SK-N-SH (cell line): ENCODE results near the gene OCIAD2. TPM values are rescaled to one million over a fixed set of nuclear protein-coding genes. Genes with fewer than 3 reads are reported as not detected.

Experiments used
- CTCF ChIA-PET: fragments of 300-600, 350-600 bp; formaldehyde crosslinking; extraction: SDS; loops from one replicate; lab custom pipeline; 2021; lab: Yijun Ruan, JAX
- POLR2A ChIA-PET: fragments of 350-600 bp; sonication (Branson Sonifier 250); formaldehyde crosslinking; extraction: SDS; loops from one replicate; lab custom pipeline; 2020; ENCODE audit warnings: antibody characterized with exemption, inconsistent platforms; lab: Yijun Ruan, JAX
- DNase-seq: peaks from one replicate; pipeline ENCODE4 v3.0.0; 2012
- H2AFZ ChIP-seq: fragments of 200-600 bp; sonication (generic); 2 replicates; pipeline ENCODE4 v1.8.1; 2016; ENCODE audit warnings: antibody characterized with exemption, mild to moderate bottlenecking, low read depth
- H3F3A ChIP-seq: fragments of 200-600 bp; sonication (generic); replicated peaks from 2 replicates; pipeline ENCODE3; 2016; ENCODE audit warnings: antibody characterized with exemption, mild to moderate bottlenecking; ENCODE audit not compliant: insufficient read depth
- H3K27ac ChIP-seq, 2 experiments: fragments of 200-500 bp in 1 of 2; fragments of 200-600 bp in 1 of 2; sonication (Bioruptor generic) in 1 of 2; sonication (generic), shearing (Covaris generic) in 1 of 2; 2 replicates each; pipeline versions ENCODE4 v1.5.1 to v1.6.1; 2014 to 2016; ENCODE audit warnings: low read depth in 2 of 2, inconsistent platforms in 1 of 2, low read length in 1 of 2, mild to moderate bottlenecking in 1 of 2, mixed read lengths in 1 of 2
- H3K27me3 ChIP-seq: fragments of 200-600 bp; sonication (generic), shearing (Covaris generic); 2 replicates; pipeline ENCODE4 v1.6.1; 2016; ENCODE audit warnings: mixed run types; ENCODE audit not compliant: insufficient read depth
- H3K36me3 ChIP-seq, 2 experiments: fragments of 200-500 bp in 1 of 2; fragments of 200-600 bp in 1 of 2; sonication (Bioruptor generic) in 1 of 2; sonication (generic) in 1 of 2; replicated peaks in 1 of 2; 2 replicates each; pipeline versions ENCODE3 to v1.5.1; 2014 to 2016; ENCODE audit warnings: low read length in 1 of 2, mild to moderate bottlenecking in 1 of 2; ENCODE audit not compliant: insufficient read depth in 2 of 2, control insufficient read depth in 1 of 2
- H3K4me1 ChIP-seq, 2 experiments: fragments of 200-500 bp in 1 of 2; fragments of 200-600 bp in 1 of 2; sonication (Bioruptor generic) in 1 of 2; sonication (generic), shearing (Covaris generic) in 1 of 2; 2 replicates each; pipeline versions ENCODE4 v1.5.1 to v1.6.1; 2014 to 2016; ENCODE audit warnings: low read depth in 1 of 2, low read length in 1 of 2, mixed run types in 1 of 2; ENCODE audit not compliant: insufficient read depth in 2 of 2, control insufficient read depth in 1 of 2
- H3K4me2 ChIP-seq: fragments of 200-600 bp; sonication (generic), shearing (Covaris generic); 2 replicates; pipeline ENCODE4 v1.6.1; 2017; ENCODE audit warnings: mixed run types
- H3K4me3 ChIP-seq, 2 experiments: fragments of 200-500 bp in 1 of 2; fragments of 200-600 bp in 1 of 2; sonication (Bioruptor generic) in 1 of 2; sonication (generic), shearing (Covaris generic) in 1 of 2; 2 replicates each; pipeline versions ENCODE4 v1.5.1 to v1.8.1; 2014 to 2016; ENCODE audit warnings: low read depth in 2 of 2, inconsistent platforms in 1 of 2, low read length in 1 of 2, mild to moderate bottlenecking in 1 of 2, mixed read lengths in 1 of 2, moderate library complexity in 1 of 2
- H3K79me2 ChIP-seq: fragments of 200-600 bp; sonication (generic); 2 replicates; pipeline ENCODE4 v1.8.1; 2017; ENCODE audit warnings: mild to moderate bottlenecking; ENCODE audit not compliant: insufficient read depth
- H3K9ac ChIP-seq: fragments of 200-600 bp; sonication (generic); 2 replicates; pipeline ENCODE4 v1.6.1; 2017; ENCODE audit warnings: mixed run types
- H3K9me2 ChIP-seq: fragments of 200-600 bp; sonication (generic); 2 replicates; pipeline ENCODE4 v1.6.1; 2017; ENCODE audit warnings: mixed run types
- H3K9me3 ChIP-seq: fragments of 200-600 bp; sonication (generic); 2 replicates; pipeline ENCODE4 v1.6.1; 2017; ENCODE audit warnings: mixed run types, mild to moderate bottlenecking, moderate library complexity
- H4K20me1 ChIP-seq: fragments of 200-600 bp; sonication (generic); 2 replicates; pipeline ENCODE4 v1.6.1; 2017; ENCODE audit warnings: mild to moderate bottlenecking, mixed run types; ENCODE audit not compliant: insufficient read depth
- ELF1 ChIP-seq: IDR thresholded peaks from 2 replicates; pipeline ENCODE4 v1.4.0; 2012
- EP300 ChIP-seq, 2 experiments: IDR thresholded peaks; 2 replicates each; pipeline versions ENCODE4 v1.4.0 to v1.6.1; 2012; ENCODE audit warnings: borderline replicate concordance in 1 of 2, low read depth in 1 of 2, low read length in 1 of 2
- FOSL2 ChIP-seq: IDR thresholded peaks from 2 replicates; pipeline ENCODE4 v1.4.0; 2012; ENCODE audit warnings: low read depth, mild to moderate bottlenecking, moderate library complexity, borderline replicate concordance
- FOXJ3 ChIP-seq: sonication (generic); formaldehyde crosslinking; IDR thresholded peaks from 2 replicates; pipeline ENCODE4 v1.5.1; 2020; ENCODE audit warnings: mild to moderate bottlenecking, missing genetic modification reagents
- GABPA ChIP-seq: IDR thresholded peaks from 2 replicates; pipeline ENCODE4 v1.4.0; 2012; ENCODE audit warnings: low read depth, mild to moderate bottlenecking
- IRF3 ChIP-seq: fragments of 150-350 bp; IDR thresholded peaks from 2 replicates; pipeline ENCODE4 v1.6.1; 2016; ENCODE audit warnings: mild to moderate bottlenecking, low read depth, low read length
- JUND ChIP-seq: IDR thresholded peaks from 2 replicates; pipeline ENCODE4 v1.4.0; 2012
- MAX ChIP-seq: IDR thresholded peaks from 2 replicates; pipeline ENCODE4 v1.4.0; 2012; ENCODE audit warnings: low read depth
- PBX3 ChIP-seq: IDR thresholded peaks from 2 replicates; pipeline ENCODE4; 2012
- RAD21 ChIP-seq: IDR thresholded peaks from 2 replicates; pipeline ENCODE4 v1.6.1; 2012; ENCODE audit warnings: mild to moderate bottlenecking, low read length
- REST ChIP-seq: IDR thresholded peaks from 2 replicates; pipeline ENCODE4 v1.6.1; 2012; ENCODE audit warnings: mild to moderate bottlenecking, low read depth, low read length, moderate library complexity
- SIN3A ChIP-seq: IDR thresholded peaks from 2 replicates; pipeline ENCODE4 v1.6.1; 2012; ENCODE audit warnings: low read depth, mild to moderate bottlenecking, low read length, moderate library complexity, borderline replicate concordance
- TCF12 ChIP-seq: IDR thresholded peaks from 2 replicates; pipeline ENCODE4 v1.4.0; 2012
- YY1 ChIP-seq: IDR thresholded peaks from 2 replicates; pipeline ENCODE4 v1.4.0; 2012; ENCODE audit warnings: low read depth, mild to moderate bottlenecking
- ZBTB33 ChIP-seq: IDR thresholded peaks from 2 replicates; pipeline ENCODE4 v1.4.0; 2012; ENCODE audit warnings: low read depth, borderline replicate concordance
- WGBS: methylation state at CpG from one replicate; pipeline ENCODE4 v1.1.6; 2017; ENCODE audit warnings: low lambda C conversion rate; 5-methylcytosine and 5-hydroxymethylcytosine counted together
- polyA plus RNA-seq, 3 experiments: library from polyadenylated mRNA; depleted of rRNA; stranded (reverse); fragments of >200 nt; gene quantifications; 2 replicates each; pipeline ENCODE4 v1.2.3, GENCODE V29; 2012

The OCIAD2 gene
- polyA plus RNA-seq, 1 of the 3 experiments (the other 2 are of a cell fraction) = 387 TPM

- Histone ChIP-seq H3K79me2 (peaks cover 41% of the 10 kb centered on the region), H3K9me2 (no peaks in the 10 kb centered on the region), H3F3A (peaks cover 24% of the 10 kb centered on the region), H3K4me2 (peak overlapping the region; percentile 56), H3K27ac (peak overlapping the region in 1 of 2 experiments; percentile 73; a peak in 2 of 4 replicates), H3K36me3 (peaks cover 60 to 64% of the 10 kb centered on the region in 2 experiments), H3K9ac (peak overlapping the region; percentile 8; the same call in 1 of the 2 replicates), H3K4me3 (no peak overlapping the region; a peak in 1 of 4 replicates), H3K4me1 (peaks cover 2 to 25% of the 10 kb centered on the region in 2 experiments; a peak in 3 of 4 replicates), H3K27me3 (no peaks in the 10 kb centered on the region), H4K20me1 (no peaks in the 10 kb centered on the region), H3K9me3 (no peaks in the 10 kb centered on the region), H2AFZ (peak overlapping the region; percentile 33)
- no peak for DNase-seq
- ChIA-PET CTCF (no interaction called here), POLR2A (no interaction called here)
- TF ChIP-seq MAX = no peak
- TF ChIP-seq IRF3 = no peak
- no peak for TF ChIP-seq ELF1
- no peak for TF ChIP-seq EP300 (IDR thresholded peaks at IDR 0.05; ENCODE audit: borderline replicate concordance in 1 of 2, low read depth in 1 of 2, low read length in 1 of 2)
- WGBS = 42% methylated on average over 1 of the region's 1 CpG
Observed at GRCh38 chr4:48899432-48899749, 7.2 kb downstream of the OCIAD2 start.

GRCh38 chr4:48898733-48899431, 7.7 kb downstream of the OCIAD2 start:
- Histone ChIP-seq H3K36me3 (peaks cover 59 to 64% of the 10 kb centered on the region in 2 experiments), H4K20me1 (no peaks in the 10 kb centered on the region), H3K9me3 (no peaks in the 10 kb centered on the region), H2AFZ (peak overlapping the region; percentile 33), H3K4me2 (peak overlapping the region; percentile 56), H3K79me2 (peaks cover 36% of the 10 kb centered on the region; the same call in 1 of the 2 replicates), H3K4me3 (no peak overlapping the region; a peak in 1 of 4 replicates), H3K27me3 (no peaks in the 10 kb centered on the region), H3F3A (peaks cover 24% of the 10 kb centered on the region), H3K4me1 (peaks cover 2 to 21% of the 10 kb centered on the region in 2 experiments; a peak in 3 of 4 replicates), H3K9me2 (no peaks in the 10 kb centered on the region), H3K9ac (no peak overlapping the region; the same call in 1 of the 2 replicates), H3K27ac (peak overlapping the region in 1 of 2 experiments; percentile 73; a peak in 2 of 4 replicates)
- DNase-seq = no peak
- ChIA-PET CTCF (interaction anchor here (0.5 kb wide), 1 partner anchor 32 kb away, joined by 3 read pairs; no protein-coding TSS in a partner anchor), POLR2A (no interaction called here)
- WGBS = 72% methylated on average over 5 of the region's 5 CpGs
- TF ChIP-seq IRF3 (no peak), PBX3 (0 out of 2 replicates have a peak, but pooled peaks have one; percentile 17), REST (no peak), FOSL2 (peak; percentile 51; the same call in 1 of the 2 replicates), RAD21 (no peak), MAX (0 out of 2 replicates have a peak, but pooled peaks have one; percentile 18), FOXJ3 (CRISPR knock-in tag) (no peak), ELF1 (0 out of 2 replicates have a peak, but pooled peaks have one; percentile 14), TCF12 (peak; percentile 51; the same call in 1 of the 2 replicates), JUND (peak; percentile 39), ZBTB33 (no peak), YY1 (no peak), SIN3A (no peak), GABPA (no peak)
